Thyroid gland (tissue), 4 donors: ENCODE results near the gene RASSF9. TPM values are rescaled to one million over a fixed set of nuclear protein-coding genes. Genes with fewer than 3 reads are reported as not detected.

Source experiments
- DNase-seq, 2 donors: peaks; one replicate each; pipeline ENCODE4 v3.0.0-alpha.2; 2019
- H3K27ac ChIP-seq, 3 donors: fragments of 200-600 bp; sonication (generic); 1 replicate in 2 of 3; 2 replicates in 1 of 3; pipeline ENCODE4 v1.5.1; 2016 to 2019; ENCODE audit warnings: mild to moderate bottlenecking in 1 of 3, moderate library complexity in 1 of 3
- H3K27me3 ChIP-seq: fragments of 200-600 bp; sonication (generic); one replicate; pipeline ENCODE4 v1.5.1; 2019
- H3K36me3 ChIP-seq, 2 donors: fragments of 200-600 bp; sonication (generic); one replicate each; pipeline ENCODE4 v1.5.1; 2016 to 2019
- H3K4me1 ChIP-seq, 2 donors: fragments of 200-600 bp; sonication (generic); one replicate each; pipeline ENCODE4 v1.5.1; 2017 to 2019
- H3K4me3 ChIP-seq, 3 donors: fragments of 200-600 bp; sonication (generic); replicated peaks in 1 of 3; 1 replicate in 2 of 3; 2 replicates in 1 of 3; pipeline ENCODE4 v1.5.1; 2016; ENCODE audit warnings: mild to moderate bottlenecking in 1 of 3
- H3K9me3 ChIP-seq: fragments of 200-600 bp; sonication (generic); one replicate; pipeline ENCODE4 v1.5.1; 2017
- POLR2A ChIP-seq, 2 donors: fragments of 450-650 bp; IDR thresholded peaks; one replicate each; pipeline ENCODE4 v1.6.1; 2017; ENCODE audit warnings: antibody characterized with exemption in 2 of 2, mild to moderate bottlenecking in 2 of 2, moderate library complexity in 1 of 2
- WGBS, 2 donors: methylation state at CpG; one replicate each; pipeline ENCODE4 v1.1.5; 2017; 5-methylcytosine and 5-hydroxymethylcytosine counted together
- intact Hi-C: fragments of 100-400 bp; cut with DNase I; formaldehyde crosslinking; loops from one replicate; pipeline ENCODE4 v1.15.1; 2023
- total RNA-seq, 4 donors: library from RNA; depleted of rRNA; stranded (reverse); fragments of >200 nt; gene quantifications; one replicate each; pipeline ENCODE4 v1.2.3, GENCODE V29; 2016
- TF ChIP-seq, protein P1 (sequence below), 6 experiments: fragments of 200-600 bp in 3 of 6; fragments of 450-650 bp in 3 of 6; sonication (generic) in 3 of 6; IDR thresholded peaks; one replicate each; pipeline ENCODE4 v1.5.1; 2016 to 2019; ENCODE audit warnings: antibody characterized with exemption in 6 of 6, mild to moderate bottlenecking in 2 of 6, inconsistent platforms in 1 of 6, moderate library complexity in 1 of 6

Gene RASSF9
- total RNA-seq, 4 donors from 2014 or later, result 8.1 to 11.8 (median 9.7) TPM

- Histone ChIP-seq H3K4me1 (peaks cover 14 to 21% of the 10 kb centered on the region in 2 donors), H3K4me3 (no peak overlapping the region), H3K27ac (peak overlapping the region in 1 of 3 donors; percentile 48), H3K36me3 (no peaks in the 10 kb centered on the region), H3K27me3 (no peaks in the 10 kb centered on the region), H3K9me3 (no peaks in the 10 kb centered on the region)
- DNase-seq, result no peak
- intact Hi-C loops, result no loop called here
- no peak for TF ChIP-seq POLR2A (IDR thresholded peaks at IDR 0.05)
- TF ChIP-seq, protein P1, sequence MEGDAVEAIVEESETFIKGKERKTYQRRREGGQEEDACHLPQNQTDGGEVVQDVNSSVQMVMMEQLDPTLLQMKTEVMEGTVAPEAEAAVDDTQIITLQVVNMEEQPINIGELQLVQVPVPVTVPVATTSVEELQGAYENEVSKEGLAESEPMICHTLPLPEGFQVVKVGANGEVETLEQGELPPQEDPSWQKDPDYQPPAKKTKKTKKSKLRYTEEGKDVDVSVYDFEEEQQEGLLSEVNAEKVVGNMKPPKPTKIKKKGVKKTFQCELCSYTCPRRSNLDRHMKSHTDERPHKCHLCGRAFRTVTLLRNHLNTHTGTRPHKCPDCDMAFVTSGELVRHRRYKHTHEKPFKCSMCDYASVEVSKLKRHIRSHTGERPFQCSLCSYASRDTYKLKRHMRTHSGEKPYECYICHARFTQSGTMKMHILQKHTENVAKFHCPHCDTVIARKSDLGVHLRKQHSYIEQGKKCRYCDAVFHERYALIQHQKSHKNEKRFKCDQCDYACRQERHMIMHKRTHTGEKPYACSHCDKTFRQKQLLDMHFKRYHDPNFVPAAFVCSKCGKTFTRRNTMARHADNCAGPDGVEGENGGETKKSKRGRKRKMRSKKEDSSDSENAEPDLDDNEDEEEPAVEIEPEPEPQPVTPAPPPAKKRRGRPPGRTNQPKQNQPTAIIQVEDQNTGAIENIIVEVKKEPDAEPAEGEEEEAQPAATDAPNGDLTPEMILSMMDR (IDR thresholded peaks at IDR 0.05), result no peak
- WGBS, 2 donors, result 71 to 82% methylated on average over 2 of the region's 2 CpGs
These were observed 4.8 kb downstream of the RASSF9 start for GRCh38 chr12:85831327-85831990.

- Histone ChIP-seq H3K9me3 (no peaks in the 10 kb centered on the region), H3K4me3 (no peak overlapping the region), H3K4me1 (peaks cover 14 to 21% of the 10 kb centered on the region in 2 donors), H3K36me3 (no peaks in the 10 kb centered on the region), H3K27me3 (no peaks in the 10 kb centered on the region), H3K27ac (no peak overlapping the region)
- intact Hi-C loops, result no loop called here
- TF ChIP-seq, protein P1 (IDR thresholded peaks at IDR 0.05), result no peak
- no peak for TF ChIP-seq POLR2A (IDR thresholded peaks at IDR 0.05)
- DNase-seq, result no peak
- 87 to 96% methylated on average over 2 of the region's 2 CpGs for WGBS, 2 donors
These were observed 6.8 kb downstream of the RASSF9 start for GRCh38 chr12:85829391-85829790.

GRCh38 chr12:85828576-85828975 is 7.6 kb downstream of the RASSF9 start:
- Histone ChIP-seq H3K4me3 (no peak overlapping the region), H3K36me3 (no peaks in the 10 kb centered on the region), H3K27ac (no peak overlapping the region), H3K4me1 (peaks cover 14 to 21% of the 10 kb centered on the region in 2 donors), H3K27me3 (no peaks in the 10 kb centered on the region), H3K9me3 (no peaks in the 10 kb centered on the region)
- no peak for TF ChIP-seq POLR2A (IDR thresholded peaks at IDR 0.05)
- TF ChIP-seq, protein P1 (IDR thresholded peaks at IDR 0.05), result no peak
- WGBS, 2 donors, result 93 to 98% methylated on average over 1 of the region's 1 CpG
- intact Hi-C loops, result no loop called here
- no peak for DNase-seq

DNA sequence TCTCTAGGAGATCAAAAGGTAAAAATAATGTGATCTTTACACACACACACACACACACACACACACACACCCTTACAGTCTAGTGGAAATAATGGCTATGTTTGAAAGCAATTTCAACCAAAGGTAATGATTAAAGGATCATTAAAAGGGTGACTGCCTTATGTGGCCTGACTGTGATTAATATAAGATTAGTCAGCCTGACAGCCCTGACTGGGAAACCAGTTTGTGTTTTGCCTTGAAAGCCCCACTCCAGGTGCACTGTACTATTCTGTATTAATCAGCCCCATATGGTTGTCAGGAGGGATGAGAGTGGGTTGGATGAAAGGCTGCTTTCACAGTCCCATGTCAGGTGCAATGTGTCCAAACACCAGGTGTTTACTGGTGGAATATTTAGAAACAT is 10.5 kb downstream of the RASSF9 start:
- no peaks in the 10 kb centered on the region for H3K27me3 ChIP-seq
- H3K27ac ChIP-seq, result no peak overlapping the region
- TF ChIP-seq, protein P1 (IDR thresholded peaks at IDR 0.05), result no peak
- no peak for TF ChIP-seq POLR2A (IDR thresholded peaks at IDR 0.05)
- peaks cover 0 to 1% of the 10 kb centered on the region in 2 donors for H3K4me1 ChIP-seq
- H3K4me3 ChIP-seq, result no peak overlapping the region
- DNase-seq, result no peak
- H3K9me3 ChIP-seq, result no peaks in the 10 kb centered on the region
- intact Hi-C loops, result no loop called here
- H3K36me3 ChIP-seq, result no peaks in the 10 kb centered on the region

DNA sequence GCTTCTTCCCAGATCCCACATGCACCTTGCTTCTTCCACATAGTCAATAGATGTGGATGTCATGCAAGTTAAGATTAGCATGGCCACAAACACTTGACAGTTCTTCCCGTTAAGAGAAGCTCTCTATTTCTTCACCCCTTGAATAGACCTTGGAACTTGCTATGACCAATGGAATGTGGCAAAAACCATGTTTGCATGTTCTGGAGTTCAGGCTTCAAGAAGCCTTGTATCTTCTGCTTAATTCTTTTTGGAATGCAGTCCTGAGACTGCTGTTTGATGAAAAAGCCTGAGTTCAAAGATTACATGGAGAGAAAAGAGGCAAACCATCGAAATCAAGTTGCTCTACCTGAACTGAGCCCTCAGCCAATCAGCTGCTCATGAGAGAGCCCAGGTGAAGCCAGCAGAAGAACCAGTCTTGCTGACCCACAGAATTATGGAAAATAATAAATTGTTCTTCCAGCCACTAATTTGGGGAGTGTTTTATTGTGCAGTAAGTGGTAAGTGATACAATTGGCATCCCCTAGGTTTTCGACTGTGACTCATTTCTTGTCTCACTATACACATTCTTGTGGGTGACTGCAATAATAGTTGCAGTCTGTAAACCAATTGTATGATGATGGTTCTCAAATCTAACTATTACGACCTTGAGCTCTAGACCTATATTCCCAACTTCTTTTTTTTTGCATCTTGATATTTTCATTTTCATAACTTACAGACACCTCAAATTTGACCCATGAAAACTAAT is 12.6 kb downstream of the RASSF9 start:
- DNase-seq, result no peak
- 86 to 87% methylated on average over 4 of the region's 4 CpGs for WGBS, 2 donors
- intact Hi-C loops, result no loop called here
- no peaks in the 10 kb centered on the region for H3K9me3 ChIP-seq
- no peaks in the 10 kb centered on the region for H3K36me3 ChIP-seq
- H3K27me3 ChIP-seq, result no peaks in the 10 kb centered on the region
- H3K27ac ChIP-seq, result no peak overlapping the region
- H3K4me1 ChIP-seq, result no peaks in the 10 kb centered on the region
- TF ChIP-seq POLR2A (IDR thresholded peaks at IDR 0.05), result no peak
- TF ChIP-seq, protein P1 (IDR thresholded peaks at IDR 0.05), result no peak
- H3K4me3 ChIP-seq, result no peak overlapping the region
